Measurements from ENCODE around the gene CCZ1B. TPM values are rescaled to one million over a fixed set of nuclear protein-coding genes. Genes with fewer than 3 reads are reported as not detected.
"Not testable (repeated sequence)": the region's sequence is repeated elsewhere in the genome, so short reads cannot be mapped to it uniquely, and the experiment has no call there.

Gene CCZ1B
- total RNA-seq, 1 experiment from 2014 or later = 166 TPM

DNA sequence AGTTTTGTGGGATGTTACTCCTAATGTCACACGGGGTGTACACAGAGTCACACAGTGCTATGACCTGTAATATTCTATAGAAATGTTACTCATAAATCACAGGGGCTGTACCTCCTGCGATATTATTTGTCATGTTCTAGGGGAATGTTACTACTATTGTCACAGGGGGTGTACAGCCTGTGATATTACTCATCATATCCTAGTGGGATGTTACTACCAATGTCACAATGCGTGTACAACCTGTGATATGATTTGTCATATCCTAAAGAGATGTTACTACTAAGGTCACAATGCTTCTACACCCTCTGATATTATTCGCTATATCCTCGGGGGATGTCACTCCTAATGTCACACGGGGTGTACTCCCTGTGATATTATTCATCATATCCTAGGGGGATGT is 7.6 kb upstream of the CCZ1B start:
- Histone ChIP-seq H3K4me3 (no peak overlapping the region), H3K79me2 (ENCODE audit: low read depth) (no peaks in the 10 kb centered on the region), H3K36me3 (ENCODE audit: low read depth) (no peaks in the 10 kb centered on the region), H3K9me2 (ENCODE audit: insufficient read depth) (no peaks in the 10 kb centered on the region), H3K4me1 (replicated peaks; ENCODE audit: insufficient read depth) (peaks cover 19% of the 10 kb centered on the region), H3K4me2 (no peak overlapping the region), H3K9me3 (ENCODE audit: insufficient read depth, low read depth) (no peaks in the 10 kb centered on the region), H4K20me1 (ENCODE audit: insufficient read depth) (no peaks in the 10 kb centered on the region), H3K27me3 (ENCODE audit: insufficient read depth, low read depth) (no peaks in the 10 kb centered on the region), H2AFZ (no peak overlapping the region), H3F3A (ENCODE audit: insufficient read depth, low read depth) (no peaks in the 10 kb centered on the region; the same call in 1 of the 2 replicates), H3K27ac (no peak overlapping the region)
- no peak for DNase-seq
- TF ChIP-seq CTCF (conservative IDR thresholded peaks at IDR 0.05) = no peak
- TF ChIP-seq EZH2 (IDR thresholded peaks at IDR 0.05; ENCODE audit: low read depth) = no peak
- BruUV-seq (replicated peaks) = no TSS peak
- ChIA-PET CTCF (no interaction called here), POLR2A (ENCODE audit: unreplicated experiment) (no interaction called here)
- intact Hi-C loops (cut with micrococcal nuclease; ENCODE audit: unreplicated experiment) = no loop called here

DNA sequence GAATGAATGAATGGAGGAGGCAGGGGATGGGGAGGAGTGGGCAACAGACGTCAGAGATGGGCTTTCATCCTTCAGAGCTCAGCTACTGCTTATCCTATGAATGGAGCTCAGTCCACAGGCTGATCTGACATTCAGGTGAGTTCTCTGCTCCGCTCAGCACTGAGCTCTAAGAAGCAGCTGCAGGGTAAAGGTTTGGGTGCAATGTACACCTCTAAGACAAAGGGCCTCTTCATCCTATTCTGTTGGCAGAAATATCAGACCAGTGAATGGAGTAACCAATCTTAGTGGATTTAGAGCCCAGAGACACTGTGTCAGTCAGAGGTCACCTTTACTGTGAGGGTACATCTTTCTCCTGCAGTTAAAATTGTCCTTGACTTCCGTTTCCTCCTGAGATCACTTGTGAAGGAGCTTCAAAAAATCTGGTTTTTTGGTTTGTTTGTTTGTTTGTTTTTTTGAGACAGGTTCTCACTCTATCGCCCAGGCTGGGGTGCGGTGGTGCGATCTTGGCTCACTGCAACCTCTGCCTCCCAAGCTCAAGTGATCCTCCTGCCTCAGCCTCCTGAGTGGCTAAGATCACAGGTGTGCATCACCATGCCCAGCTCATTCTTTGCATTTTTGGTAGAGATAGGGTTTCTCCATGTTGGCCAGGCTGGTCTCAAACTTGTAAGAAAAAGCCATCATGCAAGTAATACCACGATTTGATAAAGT is 5.1 kb upstream of the CCZ1B start:
- Histone ChIP-seq H3K4me2 (no peak overlapping the region), H3K4me1 (replicated peaks; ENCODE audit: insufficient read depth) (peaks cover 8% of the 10 kb centered on the region; the same call in 1 of the 2 replicates), H3K9me2 (ENCODE audit: insufficient read depth) (no peaks in the 10 kb centered on the region), H3K27ac (no peak overlapping the region), H3K36me3 (ENCODE audit: low read depth) (no peaks in the 10 kb centered on the region), H3K79me2 (ENCODE audit: low read depth) (no peaks in the 10 kb centered on the region), H3K9me3 (ENCODE audit: insufficient read depth, low read depth) (no peaks in the 10 kb centered on the region), H3F3A (ENCODE audit: insufficient read depth, low read depth) (no peaks in the 10 kb centered on the region; the same call in 1 of the 2 replicates), H3K27me3 (ENCODE audit: insufficient read depth, low read depth) (no peaks in the 10 kb centered on the region), H4K20me1 (ENCODE audit: insufficient read depth) (no peaks in the 10 kb centered on the region), H3K4me3 (no peak overlapping the region), H2AFZ (no peak overlapping the region)
- intact Hi-C loops (cut with micrococcal nuclease; ENCODE audit: unreplicated experiment) = no loop called here
- POLR2A ChIA-PET (ENCODE audit: unreplicated experiment) = no interaction called here
- no peak for DNase-seq
- TF ChIP-seq CTCF (conservative IDR thresholded peaks at IDR 0.05) = no peak
- no TSS peak for BruUV-seq (replicated peaks)
- CTCF ChIA-PET = interaction anchor here (0.5 kb wide), 1 partner anchor 280 kb away, joined by 6 read pairs; no protein-coding TSS in a partner anchor

DNA sequence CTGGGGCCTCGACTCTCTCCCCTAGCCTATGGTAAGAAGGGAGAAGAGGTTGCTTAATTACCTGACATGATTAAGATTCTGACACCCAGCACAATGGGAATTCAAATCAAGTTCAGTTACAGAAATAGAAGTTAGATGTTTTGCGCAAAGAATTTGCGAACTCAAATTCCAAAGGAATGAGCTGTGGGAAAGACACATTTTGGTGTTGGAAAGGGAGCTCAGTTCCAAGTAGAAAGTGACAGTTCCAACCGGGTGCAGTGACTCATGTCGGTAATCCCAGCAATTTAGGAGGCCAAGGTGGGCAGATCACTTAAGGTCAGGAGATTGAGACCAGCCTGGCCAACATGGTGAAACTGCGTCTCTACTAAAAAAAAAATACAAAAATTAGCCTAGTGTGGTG is 4.0 kb upstream of the CCZ1B start:
- intact Hi-C loops (cut with micrococcal nuclease; ENCODE audit: unreplicated experiment); POLR2A ChIA-PET (ENCODE audit: unreplicated experiment); H3K79me2 ChIP-seq (ENCODE audit: low read depth); H3K9me3 ChIP-seq (ENCODE audit: insufficient read depth, low read depth); H3K36me3 ChIP-seq (ENCODE audit: low read depth); H3K9me2 ChIP-seq (ENCODE audit: insufficient read depth); H3K27ac ChIP-seq; H4K20me1 ChIP-seq (ENCODE audit: insufficient read depth); H3K4me3 ChIP-seq; H3K4me2 ChIP-seq; H3F3A ChIP-seq (ENCODE audit: insufficient read depth, low read depth); H3K4me1 ChIP-seq (replicated peaks; ENCODE audit: insufficient read depth); BruUV-seq (replicated peaks); H3K27me3 ChIP-seq (ENCODE audit: insufficient read depth, low read depth); H2AFZ ChIP-seq: not testable (repeated sequence)
- CTCF ChIA-PET = interaction anchor here (0.6 kb wide), 1 partner anchor 26 kb away, joined by 9 read pairs; no protein-coding TSS in a partner anchor
- peak in 1 of 2 experiments; percentile 39 for DNase-seq

DNA sequence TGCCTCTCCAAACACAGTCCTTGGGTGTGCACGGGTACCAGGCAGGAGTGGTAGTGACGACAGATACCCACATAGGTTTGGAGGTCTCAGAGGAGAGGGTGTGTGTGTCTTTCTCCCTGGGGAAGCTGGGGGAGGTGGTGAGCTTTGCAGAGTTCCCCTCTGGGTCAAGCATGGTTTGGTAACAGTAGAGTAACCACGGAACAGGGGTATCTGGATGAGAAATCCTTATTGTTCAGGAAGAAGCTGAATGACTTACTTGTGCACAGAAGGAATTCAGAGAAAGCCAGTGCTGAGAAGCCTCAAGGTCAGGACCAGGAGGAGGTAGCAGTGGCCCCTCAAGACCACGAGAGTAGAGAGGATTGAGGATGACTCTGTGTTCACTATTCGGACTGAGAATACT is 3.5 kb upstream of the CCZ1B start:
- not testable (repeated sequence) for H3F3A ChIP-seq (ENCODE audit: insufficient read depth, low read depth); H2AFZ ChIP-seq

GRCh38 chr7:6827180-6827579 is 1.1 kb upstream of the CCZ1B start:
- intact Hi-C loops (cut with micrococcal nuclease; ENCODE audit: unreplicated experiment); H3K9me2 ChIP-seq (ENCODE audit: insufficient read depth); H3F3A ChIP-seq (ENCODE audit: insufficient read depth, low read depth); H3K9me3 ChIP-seq (ENCODE audit: insufficient read depth, low read depth); H3K36me3 ChIP-seq (ENCODE audit: low read depth); H3K27me3 ChIP-seq (ENCODE audit: insufficient read depth, low read depth); H3K27ac ChIP-seq; H4K20me1 ChIP-seq (ENCODE audit: insufficient read depth); H2AFZ ChIP-seq; BruUV-seq (replicated peaks); DNase-seq; CTCF ChIA-PET: not testable (repeated sequence)
- POLR2A ChIA-PET (ENCODE audit: unreplicated experiment) = interaction anchor here (0.7 kb wide), 1 partner anchor 255 kb away, joined by 4 read pairs; no protein-coding TSS in a partner anchor
- peak overlapping the region; percentile 61; the same call in 1 of the 2 replicates for H3K4me3 ChIP-seq
- peaks cover 14% of the 10 kb centered on the region for H3K4me1 ChIP-seq (replicated peaks; ENCODE audit: insufficient read depth)
- peak overlapping the region; percentile 67; the same call in 1 of the 2 replicates for H3K4me2 ChIP-seq
- peaks cover 19% of the 10 kb centered on the region for H3K79me2 ChIP-seq (ENCODE audit: low read depth)

More for the DNA sequence above, 3.5 kb upstream of the CCZ1B start:
- peaks cover 13% of the 10 kb centered on the region for H3K4me1 ChIP-seq (replicated peaks; ENCODE audit: insufficient read depth)
- BruUV-seq (replicated peaks); POLR2A ChIA-PET (ENCODE audit: unreplicated experiment); H3K36me3 ChIP-seq (ENCODE audit: low read depth); H3K4me2 ChIP-seq; H3K27me3 ChIP-seq (ENCODE audit: insufficient read depth, low read depth); H3K79me2 ChIP-seq (ENCODE audit: low read depth); H3K4me3 ChIP-seq; DNase-seq; intact Hi-C loops (cut with micrococcal nuclease; ENCODE audit: unreplicated experiment); H3K27ac ChIP-seq; H4K20me1 ChIP-seq (ENCODE audit: insufficient read depth); H3K9me2 ChIP-seq (ENCODE audit: insufficient read depth); H3K9me3 ChIP-seq (ENCODE audit: insufficient read depth, low read depth): not testable (repeated sequence)
- CTCF ChIA-PET = interaction anchor here (0.6 kb wide), 1 partner anchor 27 kb away, joined by 9 read pairs; no protein-coding TSS in a partner anchor
